Pancreas (tissue), 10 donors: Measurements from ENCODE around the gene CRIM1. TPM values are rescaled to one million over a fixed set of nuclear protein-coding genes. Genes with fewer than 3 reads are reported as not detected.

Source experiments
- ATAC-seq, 4 donors: fragments of 200-7000 bp; cut with Tn5 transposase; one replicate each; pipeline versions ENCODE4 v1.8.0 to v1.9.1; 2020; ENCODE audit warnings: mild to moderate bottlenecking in 4 of 4, moderate library complexity in 4 of 4
- DNase-seq, 6 donors: peaks; one replicate each; pipeline ENCODE4 v3.0.0-alpha.2; 2020
- FAIRE-seq: peaks from 2 replicates; lab custom pipeline; 2012; peaks lifted over from hg19 to GRCh38; lab: Jason Lieb, UNC
- H3K27ac ChIP-seq, 4 donors: fragments of 200-600 bp; sonication (generic); 1 replicate in 3 of 4; 2 replicates in 1 of 4; pipeline versions ENCODE4 v1.5.0 to v1.8.0; 2020
- H3K27me3 ChIP-seq, 4 donors: fragments of 200-600 bp; one replicate each; pipeline ENCODE4 v1.8.0; 2021
- H3K36me3 ChIP-seq, 3 donors: fragments of 200-600 bp; sonication (generic) in 1 of 3; one replicate each; pipeline versions ENCODE4 v1.5.0 to v1.8.0; 2020 to 2021
- H3K4me1 ChIP-seq, 3 donors: fragments of 200-600 bp; one replicate each; pipeline ENCODE4 v1.8.0; 2021
- H3K4me3 ChIP-seq, 4 donors: fragments of 200-600 bp; sonication (generic) in 2 of 4; one replicate each; pipeline versions ENCODE4 v1.5.0 to v1.8.0; 2020 to 2021
- H3K9me3 ChIP-seq, 4 donors: fragments of 200-600 bp; one replicate each; pipeline ENCODE4 v1.8.0; 2021
- WGBS, 2 donors: extraction: QIAGEN DNeasy Blood & Tissue Kit; methylation state at CpG; one replicate each; pipeline ENCODE4 v1.1.7; 2013; 5-methylcytosine and 5-hydroxymethylcytosine counted together
- intact Hi-C, 3 donors: fragments of 100-400 bp; cut with DNase I; formaldehyde crosslinking; loops; one replicate each; pipeline versions ENCODE4 v1.11.1 to v1.14.2; 2022
- polyA plus RNA-seq, 2 donors: library from polyadenylated mRNA; stranded (reverse); fragments of 200-250 nt; gene quantifications; one replicate each; pipeline ENCODE4 v1.2.3, GENCODE V29; 2013
- total RNA-seq, 6 donors: library from RNA; stranded (reverse); fragmentation: NEBNext Ultra II Directional in 4 of 6; extraction: Animal tissue kit (Norgen Biotek cat#: 25700) in 4 of 6; gene quantifications; one replicate each; pipeline versions ENCODE4 v1.2.1 to v1.2.4, GENCODE V29; 2021 to 2023
- TF ChIP-seq, protein P1 (sequence below), 4 donors: fragments of 200-600 bp; sonication (generic) in 3 of 4; IDR thresholded peaks; one replicate each; pipeline versions ENCODE4 v1.5.0 to v1.8.0; 2021; ENCODE audit warnings: antibody characterized with exemption in 4 of 4
- donor health status: healthy with polysubstance abuse.
- donor health status: DM: no; HTN: no; CAD: no; lungs with moderate emphysema.
- donor health status: DM: no; HTN: no; CAD: no.
- donor health status: control.
- donor health status: control.
- donor health status: Bipolar disorder and iron deficiency.
- donor health status: DM: yes; HTN: yes; CAD: no.
- donor health status: DM: no; HTN: no; CAD: no.
- donor health status: DM: no; HTN: no; CAD: no.
- donor health status: DM: yes; HTN: yes; CAD: no.

The CRIM1 gene
- total and polyA plus RNA-seq, 8 donors = 5.2 to 29.1 (median 20.2) TPM

DNA sequence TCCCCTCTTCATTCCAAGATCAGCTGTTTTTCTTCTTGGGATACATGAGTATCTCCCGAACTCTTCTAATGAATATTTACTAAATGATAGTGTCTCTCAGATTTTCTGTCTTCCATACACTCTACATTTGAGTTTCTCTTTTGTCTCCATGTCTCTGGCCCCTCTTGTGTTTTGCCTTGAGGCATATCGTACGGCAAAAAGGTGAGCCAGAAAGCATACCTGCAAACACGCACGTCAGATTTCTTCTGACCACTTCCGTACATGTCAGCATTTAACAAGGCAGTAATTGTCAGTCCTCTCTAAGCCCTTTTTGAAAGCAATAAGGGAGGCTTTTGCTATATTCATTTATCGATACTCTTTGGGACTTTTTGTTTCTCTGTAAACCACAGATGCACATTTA, 160.0 kb downstream of the CRIM1 start:
- FAIRE-seq = no peak
- intact Hi-C loops = no loop called here
- no peak for DNase-seq
- Histone ChIP-seq H3K27ac (no peak overlapping the region), H3K36me3 (peaks cover 0 to 12% (median 0%) of the 10 kb centered on the region in 3 donors), H3K9me3 (no peaks in the 10 kb centered on the region), H3K4me1 (no peaks in the 10 kb centered on the region), H3K27me3 (no peaks in the 10 kb centered on the region), H3K4me3 (no peak overlapping the region)
- TF ChIP-seq, protein P1, sequence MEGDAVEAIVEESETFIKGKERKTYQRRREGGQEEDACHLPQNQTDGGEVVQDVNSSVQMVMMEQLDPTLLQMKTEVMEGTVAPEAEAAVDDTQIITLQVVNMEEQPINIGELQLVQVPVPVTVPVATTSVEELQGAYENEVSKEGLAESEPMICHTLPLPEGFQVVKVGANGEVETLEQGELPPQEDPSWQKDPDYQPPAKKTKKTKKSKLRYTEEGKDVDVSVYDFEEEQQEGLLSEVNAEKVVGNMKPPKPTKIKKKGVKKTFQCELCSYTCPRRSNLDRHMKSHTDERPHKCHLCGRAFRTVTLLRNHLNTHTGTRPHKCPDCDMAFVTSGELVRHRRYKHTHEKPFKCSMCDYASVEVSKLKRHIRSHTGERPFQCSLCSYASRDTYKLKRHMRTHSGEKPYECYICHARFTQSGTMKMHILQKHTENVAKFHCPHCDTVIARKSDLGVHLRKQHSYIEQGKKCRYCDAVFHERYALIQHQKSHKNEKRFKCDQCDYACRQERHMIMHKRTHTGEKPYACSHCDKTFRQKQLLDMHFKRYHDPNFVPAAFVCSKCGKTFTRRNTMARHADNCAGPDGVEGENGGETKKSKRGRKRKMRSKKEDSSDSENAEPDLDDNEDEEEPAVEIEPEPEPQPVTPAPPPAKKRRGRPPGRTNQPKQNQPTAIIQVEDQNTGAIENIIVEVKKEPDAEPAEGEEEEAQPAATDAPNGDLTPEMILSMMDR (IDR thresholded peaks at IDR 0.05) = no peak
- 90 to 92% methylated on average over 7 of the region's 7 CpGs for WGBS, 2 donors
- no peak for ATAC-seq

DNA sequence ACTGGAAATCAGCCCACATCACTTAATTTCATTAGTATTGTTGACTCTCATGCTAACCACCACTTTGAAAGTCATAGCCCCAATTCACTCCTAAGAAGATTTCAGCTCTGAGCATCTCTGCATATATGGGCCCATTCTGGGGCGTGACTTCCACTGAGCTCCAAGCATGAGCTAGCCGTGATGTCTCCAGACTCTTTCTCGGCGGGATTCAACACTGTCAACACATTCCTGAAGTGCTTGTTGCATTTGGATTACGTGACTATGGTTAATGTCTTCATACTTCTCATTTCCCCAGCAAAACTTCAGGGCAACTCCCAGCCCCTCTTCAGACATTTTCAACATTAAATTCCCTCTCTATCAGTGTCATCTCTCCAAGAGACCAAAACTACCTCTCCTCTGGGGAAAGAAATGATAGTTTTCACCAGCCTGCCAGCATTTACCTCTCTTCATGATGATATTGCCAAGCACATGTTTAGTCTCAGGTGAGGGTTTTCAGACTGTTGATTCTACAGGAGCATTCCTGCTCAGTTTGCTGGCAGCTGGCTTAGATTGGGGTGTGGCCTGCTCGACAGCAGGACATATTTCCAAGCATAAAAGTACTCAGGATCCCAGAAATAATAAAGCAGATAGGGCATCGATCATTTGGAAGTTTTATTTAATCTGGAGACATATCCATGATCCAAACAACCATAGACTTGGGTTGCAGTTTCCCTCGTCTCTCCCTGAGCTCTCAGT, 160.7 kb downstream of the CRIM1 start:
- no peaks in the 10 kb centered on the region for H3K9me3 ChIP-seq
- peaks cover 0 to 12% (median 0%) of the 10 kb centered on the region in 3 donors for H3K36me3 ChIP-seq
- H3K27ac ChIP-seq = no peak overlapping the region
- intact Hi-C loops = no loop called here
- 74 to 81% methylated on average over 8 of the region's 8 CpGs for WGBS, 2 donors
- ATAC-seq (no peak), DNase-seq (no peak), FAIRE-seq (no peak)
- no peak overlapping the region for H3K4me3 ChIP-seq
- no peaks in the 10 kb centered on the region for H3K4me1 ChIP-seq
- no peaks in the 10 kb centered on the region for H3K27me3 ChIP-seq
- TF ChIP-seq, protein P1 (IDR thresholded peaks at IDR 0.05) = no peak

DNA sequence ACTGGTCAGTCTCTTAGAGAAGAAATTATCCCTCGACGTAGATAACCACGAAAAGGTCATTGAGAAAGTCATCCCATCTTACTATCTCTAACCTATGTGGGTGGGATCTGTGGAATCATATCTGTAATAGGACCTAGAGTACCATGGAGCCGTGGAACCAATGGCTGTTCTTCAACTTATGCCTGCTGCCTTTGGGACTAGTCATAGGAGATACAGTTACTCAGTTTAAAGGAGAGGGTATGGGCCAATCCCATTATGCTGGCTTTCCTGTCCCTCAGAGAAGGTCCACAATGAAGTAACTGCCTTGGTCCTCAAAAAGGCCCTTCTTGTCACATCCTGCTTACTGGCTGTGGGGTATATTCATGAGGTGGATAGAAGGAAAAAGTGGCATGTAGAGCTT, 164.9 kb downstream of the CRIM1 start:
- Histone ChIP-seq H3K36me3 (peaks cover 0 to 11% (median 0%) of the 10 kb centered on the region in 3 donors), H3K4me3 (no peak overlapping the region)

DNA sequence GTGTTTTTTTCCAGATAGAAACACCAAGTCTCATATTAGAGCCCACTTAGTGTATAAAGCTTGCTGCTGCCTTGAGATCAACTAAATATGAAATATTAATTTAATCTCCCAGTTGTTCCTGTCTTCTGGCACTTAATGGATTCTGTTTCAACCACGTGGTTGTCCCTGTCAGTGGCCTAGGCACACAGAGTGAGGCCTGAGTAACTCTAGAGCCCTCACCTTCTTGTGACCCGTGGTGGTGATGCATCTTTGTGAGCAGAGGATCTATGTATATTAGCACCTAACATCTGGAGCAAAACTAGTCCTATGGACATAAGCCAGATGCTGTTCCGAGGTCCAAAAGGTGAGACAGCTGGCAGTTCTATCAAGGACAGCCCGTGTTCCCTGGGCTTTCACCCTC, 167.6 kb downstream of the CRIM1 start:
- Histone ChIP-seq H3K9me3 (no peaks in the 10 kb centered on the region), H3K36me3 (peaks cover 0 to 3% (median 0%) of the 10 kb centered on the region in 3 donors), H3K4me3 (no peak overlapping the region), H3K27me3 (no peaks in the 10 kb centered on the region), H3K27ac (no peak overlapping the region), H3K4me1 (no peaks in the 10 kb centered on the region)
- TF ChIP-seq, protein P1 (IDR thresholded peaks at IDR 0.05) = no peak
- no peak for ATAC-seq
- DNase-seq = no peak
- 51 to 57% methylated on average over 4 of the region's 4 CpGs for WGBS, 2 donors
- intact Hi-C loops = no loop called here
- FAIRE-seq = no peak

More for the DNA sequence above, 164.9 kb downstream of the CRIM1 start:
- Histone ChIP-seq H3K27ac (no peak overlapping the region), H3K4me1 (no peaks in the 10 kb centered on the region), H3K9me3 (no peaks in the 10 kb centered on the region), H3K27me3 (no peaks in the 10 kb centered on the region)
- 84 to 95% methylated on average over 4 of the region's 4 CpGs for WGBS, 2 donors
- intact Hi-C loops = no loop called here
- DNase-seq (no peak), ATAC-seq (no peak), FAIRE-seq (no peak)
- TF ChIP-seq, protein P1 (IDR thresholded peaks at IDR 0.05) = no peak

DNA sequence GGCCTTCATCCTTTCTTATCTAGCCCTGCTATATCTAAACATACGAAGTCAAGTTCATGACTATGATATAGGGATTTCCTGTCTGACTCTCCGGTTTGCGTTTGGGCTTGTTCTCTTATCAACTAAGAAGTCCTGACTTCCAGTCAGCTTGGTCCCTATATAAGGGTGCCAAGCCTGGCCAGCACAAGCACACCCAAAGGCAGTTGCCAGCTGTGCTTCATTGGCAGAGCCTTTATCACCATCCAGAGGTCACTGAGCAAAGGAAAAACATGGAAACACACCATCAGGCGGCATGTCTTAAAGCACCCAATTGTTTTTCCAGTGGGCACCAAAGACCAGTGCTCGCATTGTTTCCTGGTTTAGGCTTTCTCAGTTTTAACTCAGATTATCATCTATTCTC, 169.7 kb downstream of the CRIM1 start:
- no peak for FAIRE-seq
- intact Hi-C loops = no loop called here
- Histone ChIP-seq H3K27me3 (no peaks in the 10 kb centered on the region), H3K27ac (no peak overlapping the region), H3K4me1 (no peaks in the 10 kb centered on the region), H3K9me3 (no peaks in the 10 kb centered on the region), H3K36me3 (peaks cover 0 to 3% (median 0%) of the 10 kb centered on the region in 3 donors), H3K4me3 (no peak overlapping the region)
- 69 to 72% methylated on average over 5 of the region's 5 CpGs for WGBS, 2 donors
- ATAC-seq = no peak
- DNase-seq = no peak
- TF ChIP-seq, protein P1 (IDR thresholded peaks at IDR 0.05) = no peak
